ENCODE results near the gene PLXNA4.

DNA sequence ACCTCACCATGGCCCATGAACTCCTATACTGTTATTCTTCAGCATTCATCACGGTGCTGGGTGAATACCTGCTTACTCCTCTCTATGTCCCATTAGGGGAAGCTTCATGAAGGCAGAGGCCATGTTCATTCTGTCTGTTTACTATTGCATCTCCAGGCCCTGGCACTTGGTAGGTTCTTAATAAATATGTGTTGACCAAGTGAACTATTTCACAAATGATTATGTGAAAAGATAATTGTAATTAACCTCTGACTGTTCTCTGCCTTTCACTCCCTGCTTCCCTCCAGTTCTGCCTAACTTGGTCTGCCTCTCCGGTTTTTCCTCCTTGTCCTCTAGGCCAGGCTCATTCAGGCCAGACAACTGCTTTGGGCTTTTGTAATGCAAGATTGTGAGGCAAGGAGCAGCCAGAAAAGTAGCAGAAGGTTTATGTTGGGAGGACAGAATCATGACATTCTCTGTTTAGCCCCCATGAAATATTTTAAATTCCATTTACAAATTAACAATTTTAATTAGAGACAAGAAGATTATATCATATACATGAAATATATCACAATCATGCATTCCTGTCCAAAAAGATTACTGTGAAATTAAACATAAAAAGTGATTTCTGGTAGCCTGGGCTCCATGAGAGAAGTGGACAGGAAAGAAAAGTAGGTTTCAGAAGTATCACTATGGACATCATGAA is 42.1 kb upstream of the PLXNA4 start:
- no peak for TF ChIP-seq POLR2A (IDR thresholded peaks at IDR 0.05)
- TF ChIP-seq POLR2AphosphoS5 (IDR thresholded peaks at IDR 0.05) = no peak
- TF ChIP-seq, protein P1, sequence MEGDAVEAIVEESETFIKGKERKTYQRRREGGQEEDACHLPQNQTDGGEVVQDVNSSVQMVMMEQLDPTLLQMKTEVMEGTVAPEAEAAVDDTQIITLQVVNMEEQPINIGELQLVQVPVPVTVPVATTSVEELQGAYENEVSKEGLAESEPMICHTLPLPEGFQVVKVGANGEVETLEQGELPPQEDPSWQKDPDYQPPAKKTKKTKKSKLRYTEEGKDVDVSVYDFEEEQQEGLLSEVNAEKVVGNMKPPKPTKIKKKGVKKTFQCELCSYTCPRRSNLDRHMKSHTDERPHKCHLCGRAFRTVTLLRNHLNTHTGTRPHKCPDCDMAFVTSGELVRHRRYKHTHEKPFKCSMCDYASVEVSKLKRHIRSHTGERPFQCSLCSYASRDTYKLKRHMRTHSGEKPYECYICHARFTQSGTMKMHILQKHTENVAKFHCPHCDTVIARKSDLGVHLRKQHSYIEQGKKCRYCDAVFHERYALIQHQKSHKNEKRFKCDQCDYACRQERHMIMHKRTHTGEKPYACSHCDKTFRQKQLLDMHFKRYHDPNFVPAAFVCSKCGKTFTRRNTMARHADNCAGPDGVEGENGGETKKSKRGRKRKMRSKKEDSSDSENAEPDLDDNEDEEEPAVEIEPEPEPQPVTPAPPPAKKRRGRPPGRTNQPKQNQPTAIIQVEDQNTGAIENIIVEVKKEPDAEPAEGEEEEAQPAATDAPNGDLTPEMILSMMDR (IDR thresholded peaks at IDR 0.05) = no peak
